ENCODE measurements around the gene GPC6. TPM values are rescaled to one million over a fixed set of nuclear protein-coding genes. Genes with fewer than 3 reads are reported as not detected.

The GPC6 gene
- polyA plus RNA-seq, 1 donor from 2014 or later = 9.0 TPM

- Histone ChIP-seq H3K4me2 (ENCODE audit: low read length) (no peak overlapping the region), H3K27me3 (ENCODE audit: insufficient read depth, low read depth, low read length) (no peaks in the 10 kb centered on the region), H3K79me2 (replicated peaks; ENCODE audit: insufficient read depth, low read length) (no peaks in the 10 kb centered on the region), H3K4me3 (ENCODE audit: low read length) (no peak overlapping the region), H4K20me1 (ENCODE audit: insufficient read depth) (no peaks in the 10 kb centered on the region), H3K9me3 (ENCODE audit: low read length) (no peaks in the 10 kb centered on the region), H3K9ac (ENCODE audit: low read length) (no peak overlapping the region), H3K27ac (ENCODE audit: low read length) (no peak overlapping the region), H3K9me2 (ENCODE audit: insufficient read depth, low read length) (no peaks in the 10 kb centered on the region), H3K36me3 (ENCODE audit: insufficient read depth, low read length) (no peaks in the 10 kb centered on the region), H2AFZ (ENCODE audit: low read depth, low read length) (no peak overlapping the region), H3F3A (ENCODE audit: insufficient read depth, low read length, poor library complexity, severe bottlenecking) (no peaks in the 10 kb centered on the region)
- TF ChIP-seq EP300 (conservative IDR thresholded peaks at IDR 0.05; ENCODE audit: poor library complexity, severe bottlenecking) = no peak
- TF ChIP-seq EZH2 (IDR thresholded peaks at IDR 0.05; ENCODE audit: borderline replicate concordance, insufficient read depth, low read length, poor library complexity, severe bottlenecking) = no peak
- TF ChIP-seq RAD21 (conservative IDR thresholded peaks at IDR 0.05) = no peak
- no peak for TF ChIP-seq POLR2AphosphoS5 (IDR thresholded peaks at IDR 0.05)
- TF ChIP-seq MXI1 (conservative IDR thresholded peaks at IDR 0.05; ENCODE audit: poor library complexity, severe bottlenecking) = no peak
- TF ChIP-seq, protein P1, sequence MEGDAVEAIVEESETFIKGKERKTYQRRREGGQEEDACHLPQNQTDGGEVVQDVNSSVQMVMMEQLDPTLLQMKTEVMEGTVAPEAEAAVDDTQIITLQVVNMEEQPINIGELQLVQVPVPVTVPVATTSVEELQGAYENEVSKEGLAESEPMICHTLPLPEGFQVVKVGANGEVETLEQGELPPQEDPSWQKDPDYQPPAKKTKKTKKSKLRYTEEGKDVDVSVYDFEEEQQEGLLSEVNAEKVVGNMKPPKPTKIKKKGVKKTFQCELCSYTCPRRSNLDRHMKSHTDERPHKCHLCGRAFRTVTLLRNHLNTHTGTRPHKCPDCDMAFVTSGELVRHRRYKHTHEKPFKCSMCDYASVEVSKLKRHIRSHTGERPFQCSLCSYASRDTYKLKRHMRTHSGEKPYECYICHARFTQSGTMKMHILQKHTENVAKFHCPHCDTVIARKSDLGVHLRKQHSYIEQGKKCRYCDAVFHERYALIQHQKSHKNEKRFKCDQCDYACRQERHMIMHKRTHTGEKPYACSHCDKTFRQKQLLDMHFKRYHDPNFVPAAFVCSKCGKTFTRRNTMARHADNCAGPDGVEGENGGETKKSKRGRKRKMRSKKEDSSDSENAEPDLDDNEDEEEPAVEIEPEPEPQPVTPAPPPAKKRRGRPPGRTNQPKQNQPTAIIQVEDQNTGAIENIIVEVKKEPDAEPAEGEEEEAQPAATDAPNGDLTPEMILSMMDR (IDR thresholded peaks at IDR 0.05; ENCODE audit: poor library complexity, severe bottlenecking) = no peak
- no peak for TF ChIP-seq TAF1 (IDR thresholded peaks at IDR 0.05; ENCODE audit: low read depth)
- TF ChIP-seq SMC3 (conservative IDR thresholded peaks at IDR 0.05; ENCODE audit: poor library complexity) = no peak
- TF ChIP-seq REST (IDR thresholded peaks at IDR 0.05; ENCODE audit: borderline replicate concordance) = no peak
These were observed 43.3 kb upstream of the GPC6 start for GRCh38 chr13:93183302-93183701.

GRCh38 chr13:93190006-93190405 lies 36.6 kb upstream of the GPC6 start:
- Histone ChIP-seq H3K36me3 (ENCODE audit: insufficient read depth, low read length) (no peaks in the 10 kb centered on the region), H3K27me3 (ENCODE audit: insufficient read depth, low read depth, low read length) (no peaks in the 10 kb centered on the region), H3K79me2 (replicated peaks; ENCODE audit: insufficient read depth, low read length) (no peaks in the 10 kb centered on the region), H2AFZ (ENCODE audit: low read depth, low read length) (no peak overlapping the region), H3K9me2 (ENCODE audit: insufficient read depth, low read length) (no peaks in the 10 kb centered on the region), H3F3A (ENCODE audit: insufficient read depth, low read length, poor library complexity, severe bottlenecking) (no peaks in the 10 kb centered on the region), H3K4me3 (ENCODE audit: low read length) (no peak overlapping the region), H3K27ac (ENCODE audit: low read length) (no peak overlapping the region), H4K20me1 (ENCODE audit: insufficient read depth) (no peaks in the 10 kb centered on the region), H3K4me2 (ENCODE audit: low read length) (no peak overlapping the region), H3K9ac (ENCODE audit: low read length) (no peak overlapping the region), H3K9me3 (ENCODE audit: low read length) (no peaks in the 10 kb centered on the region)
- TF ChIP-seq, protein P1 (IDR thresholded peaks at IDR 0.05; ENCODE audit: poor library complexity, severe bottlenecking) = no peak
- TF ChIP-seq RAD21 (conservative IDR thresholded peaks at IDR 0.05) (no peak), SMC3 (conservative IDR thresholded peaks at IDR 0.05; ENCODE audit: poor library complexity) (no peak), REST (IDR thresholded peaks at IDR 0.05; ENCODE audit: borderline replicate concordance) (no peak), EZH2 (IDR thresholded peaks at IDR 0.05; ENCODE audit: borderline replicate concordance, insufficient read depth, low read length, poor library complexity, severe bottlenecking) (no peak), EP300 (conservative IDR thresholded peaks at IDR 0.05; ENCODE audit: poor library complexity, severe bottlenecking) (no peak), TAF1 (IDR thresholded peaks at IDR 0.05; ENCODE audit: low read depth) (no peak), POLR2AphosphoS5 (IDR thresholded peaks at IDR 0.05) (no peak), MXI1 (conservative IDR thresholded peaks at IDR 0.05; ENCODE audit: poor library complexity, severe bottlenecking) (no peak)

All from neural cell (in vitro differentiated cells).